HEK293T (cell line): ENCODE measurements around the gene CAV3.

Source experiments
- CTCF ChIA-PET: fragments of 350-600 bp; formaldehyde crosslinking; extraction: SDS; loops from one replicate; lab custom pipeline; 2021; ENCODE audit warnings: antibody characterized with exemption, inconsistent platforms; lab: Yijun Ruan, JAX
- POLR2A ChIA-PET: fragments of 350-600 bp; formaldehyde crosslinking; extraction: SDS; loops from one replicate; lab custom pipeline; 2020; ENCODE audit warnings: antibody characterized with exemption, inconsistent platforms; lab: Yijun Ruan, JAX
- DNase-seq: peaks from one replicate; pipeline ENCODE4 v3.0.0; 2012; ENCODE audit warnings: mixed read lengths; ENCODE audit errors: extremely low spot score
- ARNT ChIP-seq: fragments of 450-650 bp; IDR thresholded peaks from 2 replicates; pipeline ENCODE4 v1.6.1; 2017; ENCODE audit warnings: mild to moderate bottlenecking
- BHLHE40 ChIP-seq: fragments of 450-650 bp; IDR thresholded peaks from 2 replicates; pipeline ENCODE4 v1.6.1; 2016; ENCODE audit warnings: mild to moderate bottlenecking, moderate library complexity, borderline replicate concordance
- CTBP1 ChIP-seq: fragments of 450-650 bp; IDR thresholded peaks from 2 replicates; pipeline ENCODE4 v1.6.1; 2016; ENCODE audit warnings: borderline replicate concordance
- ELF4 ChIP-seq: fragments of 450-650 bp; IDR thresholded peaks from 2 replicates; pipeline ENCODE4 v1.6.1; 2017; ENCODE audit warnings: antibody characterized with exemption
- FOXA1 ChIP-seq: fragments of 450-650 bp; IDR thresholded peaks from 2 replicates; pipeline ENCODE4 v1.6.1; 2016; ENCODE audit warnings: mild to moderate bottlenecking
- FOXK2 ChIP-seq: fragments of 450-650 bp; IDR thresholded peaks from 2 replicates; pipeline ENCODE4 v1.6.1; 2016; ENCODE audit warnings: mild to moderate bottlenecking
- FOXM1 ChIP-seq: fragments of 450-650 bp; IDR thresholded peaks from 2 replicates; pipeline ENCODE4 v1.6.1; 2017; ENCODE audit warnings: mild to moderate bottlenecking, borderline replicate concordance
- HDGF ChIP-seq: fragments of 450-650 bp; IDR thresholded peaks from 2 replicates; pipeline ENCODE4 v1.6.1; 2017; ENCODE audit warnings: antibody characterized with exemption, borderline replicate concordance
- L3MBTL2 ChIP-seq: fragments of 450-650 bp; conservative IDR thresholded peaks from 2 replicates; pipeline ENCODE4 v1.6.1; 2016; ENCODE audit warnings: mild to moderate bottlenecking
- LEF1 ChIP-seq: fragments of 450-650 bp; IDR thresholded peaks from 2 replicates; pipeline ENCODE4 v1.6.1; 2017; ENCODE audit warnings: mild to moderate bottlenecking, borderline replicate concordance
- NFRKB ChIP-seq: fragments of 450-650 bp; IDR thresholded peaks from 2 replicates; pipeline ENCODE4 v1.6.1; 2016; ENCODE audit warnings: mild to moderate bottlenecking, moderate library complexity
- SP1 ChIP-seq: fragments of 450-650 bp; IDR thresholded peaks from 2 replicates; pipeline ENCODE4 v1.6.1; 2017
- SUZ12 ChIP-seq: fragments of 450-650 bp; IDR thresholded peaks from 2 replicates; pipeline ENCODE4 v1.6.1; 2016; ENCODE audit warnings: mild to moderate bottlenecking
- TARDBP ChIP-seq: fragments of 450-650 bp; IDR thresholded peaks from 2 replicates; pipeline ENCODE4 v1.6.1; 2016
- ZNF384 ChIP-seq: fragments of 450-650 bp; IDR thresholded peaks from 2 replicates; pipeline ENCODE4 v1.6.1; 2016
- TF ChIP-seq, protein P1 (sequence below): fragments of 450-650 bp; IDR thresholded peaks from 2 replicates; pipeline ENCODE4 v1.6.1; 2016

The CAV3 gene

GRCh38 chr3:8784676-8785435 lies 51.3 kb downstream of the CAV3 start:
- no peak for TF ChIP-seq ARNT
- TF ChIP-seq FOXM1, result no peak
- no peak for TF ChIP-seq FOXK2
- TF ChIP-seq, protein P1, sequence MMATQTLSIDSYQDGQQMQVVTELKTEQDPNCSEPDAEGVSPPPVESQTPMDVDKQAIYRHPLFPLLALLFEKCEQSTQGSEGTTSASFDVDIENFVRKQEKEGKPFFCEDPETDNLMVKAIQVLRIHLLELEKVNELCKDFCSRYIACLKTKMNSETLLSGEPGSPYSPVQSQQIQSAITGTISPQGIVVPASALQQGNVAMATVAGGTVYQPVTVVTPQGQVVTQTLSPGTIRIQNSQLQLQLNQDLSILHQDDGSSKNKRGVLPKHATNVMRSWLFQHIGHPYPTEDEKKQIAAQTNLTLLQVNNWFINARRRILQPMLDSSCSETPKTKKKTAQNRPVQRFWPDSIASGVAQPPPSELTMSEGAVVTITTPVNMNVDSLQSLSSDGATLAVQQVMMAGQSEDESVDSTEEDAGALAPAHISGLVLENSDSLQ, result no peak
- TF ChIP-seq ELF4, result no peak
- no peak for TF ChIP-seq BHLHE40
- no peak for TF ChIP-seq SP1
- no peak for TF ChIP-seq SUZ12
- no peak for TF ChIP-seq FOXA1
- TF ChIP-seq NFRKB, result no peak
- TF ChIP-seq TARDBP, result no peak
- no peak for TF ChIP-seq CTBP1
- TF ChIP-seq ZNF384, result no peak
- TF ChIP-seq L3MBTL2, result no peak
- POLR2A ChIA-PET, result no interaction called here
- CTCF ChIA-PET, result no interaction called here
- DNase-seq, result no peak

DNA sequence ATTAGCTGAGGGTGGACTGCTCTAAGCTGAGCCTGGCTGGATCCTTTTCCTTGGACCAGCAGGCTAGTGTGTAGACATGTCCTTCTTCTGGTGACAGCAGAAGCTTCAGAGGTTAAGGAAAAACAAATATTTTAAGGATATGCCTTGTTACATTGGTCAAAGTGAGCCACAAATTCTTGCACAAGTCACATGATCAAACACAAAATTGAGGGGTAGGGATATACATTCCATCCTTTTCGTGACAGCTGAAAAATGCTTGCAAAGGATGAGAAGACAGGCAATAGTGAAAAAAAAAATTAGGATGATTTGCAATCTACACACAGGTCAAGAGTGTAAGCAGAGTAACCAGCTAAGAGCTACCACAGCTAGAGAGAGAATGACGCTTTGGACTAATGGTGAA lies 56.9 kb downstream of the CAV3 start:
- POLR2A ChIA-PET, result no interaction called here
- no peak for TF ChIP-seq LEF1
- no peak for TF ChIP-seq HDGF
- TF ChIP-seq FOXM1, result no peak
- TF ChIP-seq FOXA1, result no peak
- TF ChIP-seq TARDBP, result no peak
- no peak for TF ChIP-seq SUZ12
- TF ChIP-seq L3MBTL2, result no peak
- TF ChIP-seq CTBP1, result no peak
- TF ChIP-seq ZNF384, result no peak
- no peak for TF ChIP-seq SP1
- TF ChIP-seq NFRKB, result no peak
- TF ChIP-seq ARNT, result no peak
- TF ChIP-seq, protein P1, result no peak
- no peak for TF ChIP-seq BHLHE40
- TF ChIP-seq ELF4, result no peak
- TF ChIP-seq FOXK2, result no peak
- CTCF ChIA-PET, result no interaction called here
- no peak for DNase-seq

DNA sequence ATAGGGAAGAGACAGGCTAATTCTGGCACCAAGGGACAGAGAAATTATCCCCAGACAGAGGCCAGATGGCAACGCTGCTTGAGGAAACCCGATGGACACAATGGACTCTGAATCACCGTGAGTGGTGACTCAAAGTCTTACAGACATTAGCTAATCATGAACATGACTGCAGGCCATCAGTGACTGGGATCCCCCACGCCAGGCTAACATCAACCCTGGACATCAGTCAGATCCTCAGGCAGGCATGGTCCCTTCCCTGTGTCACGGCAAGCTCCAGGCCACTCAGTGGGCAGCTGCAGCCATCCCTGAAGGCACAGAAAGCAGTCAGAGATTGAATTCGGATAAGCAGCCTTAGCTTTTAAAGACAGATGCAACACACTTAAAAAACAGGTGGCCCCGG lies 59.6 kb downstream of the CAV3 start:
- no peak for DNase-seq
- CTCF ChIA-PET, result no interaction called here
- POLR2A ChIA-PET, result no interaction called here
- TF ChIP-seq ARNT (no peak), SUZ12 (no peak), L3MBTL2 (no peak), FOXA1 (no peak), NFRKB (no peak), LEF1 (no peak), BHLHE40 (no peak), FOXM1 (no peak), TARDBP (no peak), SP1 (no peak), HDGF (no peak), ZNF384 (no peak), ELF4 (no peak), FOXK2 (no peak), CTBP1 (no peak)
- TF ChIP-seq, protein P1, result no peak

GRCh38 chr3:8794247-8794646 lies 60.6 kb downstream of the CAV3 start:
- TF ChIP-seq FOXA1 (no peak), NFRKB (no peak), LEF1 (no peak)
- TF ChIP-seq, protein P1, result no peak
- ChIA-PET POLR2A (no interaction called here), CTCF (interaction anchor here (0.5 kb wide), 1 partner anchor 140 kb away, joined by 3 read pairs; no protein-coding TSS in a partner anchor)
- DNase-seq, result no peak
